ENCODE measurements around the gene CBX4.

The CBX4 gene

DNA sequence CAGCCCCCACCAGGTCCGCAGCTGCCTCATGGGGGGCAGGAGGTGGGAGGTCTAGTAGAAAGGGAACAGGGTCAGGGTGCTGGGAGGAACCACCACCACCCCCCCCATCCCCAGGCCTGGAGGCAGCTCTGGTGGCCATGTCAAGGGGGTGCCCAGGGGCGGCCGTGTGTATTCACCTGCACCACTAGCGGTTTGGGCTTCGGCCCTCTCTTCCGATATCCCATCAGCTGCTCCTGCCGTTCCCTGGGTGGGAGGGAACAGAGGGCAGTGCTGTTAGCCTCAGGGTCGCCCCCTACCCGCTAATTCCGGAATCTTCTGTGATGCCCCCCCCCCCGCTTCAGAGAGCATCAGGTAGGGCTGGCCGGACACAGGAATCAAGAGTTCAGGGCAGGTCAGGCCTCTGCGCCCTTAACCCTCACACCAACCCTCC lies 3.8 kb downstream of the CBX4 start:
- no peak overlapping the region for H3K9ac ChIP-seq (ENCODE audit: low read length)
- H3K4me1 ChIP-seq (ENCODE audit: low read length) = peaks cover 9% of the 10 kb centered on the region; the same call in 1 of the 2 replicates
- no peak overlapping the region for H2AFZ ChIP-seq (ENCODE audit: low read length)
- TF ChIP-seq EZH2 (optimal IDR thresholded peaks at IDR 0.05; ENCODE audit: low read depth, low read length) (no peak), EZH2phosphoT487 (IDR thresholded peaks at IDR 0.05; ENCODE audit: low read length) (no peak)
- TF ChIP-seq, protein P1, sequence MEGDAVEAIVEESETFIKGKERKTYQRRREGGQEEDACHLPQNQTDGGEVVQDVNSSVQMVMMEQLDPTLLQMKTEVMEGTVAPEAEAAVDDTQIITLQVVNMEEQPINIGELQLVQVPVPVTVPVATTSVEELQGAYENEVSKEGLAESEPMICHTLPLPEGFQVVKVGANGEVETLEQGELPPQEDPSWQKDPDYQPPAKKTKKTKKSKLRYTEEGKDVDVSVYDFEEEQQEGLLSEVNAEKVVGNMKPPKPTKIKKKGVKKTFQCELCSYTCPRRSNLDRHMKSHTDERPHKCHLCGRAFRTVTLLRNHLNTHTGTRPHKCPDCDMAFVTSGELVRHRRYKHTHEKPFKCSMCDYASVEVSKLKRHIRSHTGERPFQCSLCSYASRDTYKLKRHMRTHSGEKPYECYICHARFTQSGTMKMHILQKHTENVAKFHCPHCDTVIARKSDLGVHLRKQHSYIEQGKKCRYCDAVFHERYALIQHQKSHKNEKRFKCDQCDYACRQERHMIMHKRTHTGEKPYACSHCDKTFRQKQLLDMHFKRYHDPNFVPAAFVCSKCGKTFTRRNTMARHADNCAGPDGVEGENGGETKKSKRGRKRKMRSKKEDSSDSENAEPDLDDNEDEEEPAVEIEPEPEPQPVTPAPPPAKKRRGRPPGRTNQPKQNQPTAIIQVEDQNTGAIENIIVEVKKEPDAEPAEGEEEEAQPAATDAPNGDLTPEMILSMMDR (IDR thresholded peaks at IDR 0.05; ENCODE audit: low read length) = no peak
- H3F3A ChIP-seq (ENCODE audit: insufficient read depth, low read length) = peaks cover 8% of the 10 kb centered on the region
- H4K20me1 ChIP-seq (ENCODE audit: insufficient read depth, low read length) = peaks cover 3% of the 10 kb centered on the region; the same call in 1 of the 2 replicates
- DNase-seq = no peak
- H3K4me3 ChIP-seq (ENCODE audit: low read length) = no peak overlapping the region
- no peak overlapping the region for H3K27ac ChIP-seq (ENCODE audit: low read length)
- H3K27me3 ChIP-seq (replicated peaks; ENCODE audit: insufficient read depth, low read length) = peaks cover 6% of the 10 kb centered on the region
- no peak overlapping the region for H3K4me2 ChIP-seq (ENCODE audit: low read depth, low read length)
- no peaks in the 10 kb centered on the region for H3K9me2 ChIP-seq (replicated peaks; ENCODE audit: insufficient read depth, low read length)
- H3K79me2 ChIP-seq (ENCODE audit: low read length) = peaks cover 18% of the 10 kb centered on the region
- H3K9me3 ChIP-seq (replicated peaks; ENCODE audit: insufficient read depth, low read length) = no peaks in the 10 kb centered on the region
- no peaks in the 10 kb centered on the region for H3K36me3 ChIP-seq (replicated peaks; ENCODE audit: insufficient read depth, low read length)

DNA sequence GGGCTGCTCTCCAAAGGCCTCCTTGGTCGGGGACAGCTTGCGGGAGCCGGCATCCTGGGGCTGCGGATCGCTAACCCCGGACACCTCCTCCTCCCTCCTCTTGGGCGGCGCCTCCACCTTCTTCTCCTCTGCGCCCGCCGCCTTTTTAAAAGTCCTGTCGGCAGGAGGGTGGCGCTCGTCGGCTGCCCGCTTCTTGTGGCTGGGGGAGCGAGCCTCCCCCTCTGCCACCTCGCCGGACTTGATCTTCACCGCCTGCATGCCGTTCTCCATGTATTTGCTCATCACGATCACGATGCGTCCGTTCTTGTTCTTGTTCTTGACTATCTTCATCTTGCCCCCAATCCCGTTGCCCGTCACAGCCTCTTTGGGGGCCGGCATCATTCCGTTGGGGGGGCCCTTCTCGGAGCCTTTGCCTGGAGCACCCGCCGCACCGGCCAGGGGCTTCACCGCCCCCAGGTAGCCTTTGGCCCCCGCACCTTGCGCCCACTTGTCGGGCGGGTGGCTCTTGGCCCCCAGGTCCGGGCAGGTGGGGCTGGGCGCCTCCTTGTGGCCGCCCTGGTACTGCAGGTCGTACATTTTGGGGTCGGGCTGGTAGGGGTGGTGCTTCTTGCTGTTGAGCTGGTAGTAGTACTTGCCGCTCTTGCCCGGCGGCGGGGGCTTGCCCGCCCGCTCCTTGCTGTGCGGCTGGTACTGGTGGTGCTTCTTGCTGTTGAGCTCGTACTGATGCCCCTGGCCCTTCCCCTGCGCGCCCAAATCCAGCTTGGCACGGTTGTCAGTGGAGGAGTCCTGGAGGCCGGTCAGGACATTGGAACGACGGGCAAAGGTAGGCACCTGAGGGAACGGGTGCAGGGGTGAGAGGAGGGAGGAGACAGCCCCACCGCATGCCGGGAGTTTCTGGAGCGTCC lies 4.4 kb downstream of the CBX4 start:
- no peaks in the 10 kb centered on the region for H4K20me1 ChIP-seq (ENCODE audit: insufficient read depth, low read length)
- peaks cover 8% of the 10 kb centered on the region for H3F3A ChIP-seq (ENCODE audit: insufficient read depth, low read length)
- H3K27me3 ChIP-seq (replicated peaks; ENCODE audit: insufficient read depth, low read length) = peaks cover 5% of the 10 kb centered on the region
- peaks cover 18% of the 10 kb centered on the region for H3K79me2 ChIP-seq (ENCODE audit: low read length)
- H3K4me3 ChIP-seq (ENCODE audit: low read length) = no peak overlapping the region
- no peak overlapping the region for H2AFZ ChIP-seq (ENCODE audit: low read length)
- H3K9me3 ChIP-seq (replicated peaks; ENCODE audit: insufficient read depth, low read length) = no peaks in the 10 kb centered on the region
- H3K4me1 ChIP-seq (ENCODE audit: low read length) = peaks cover 9% of the 10 kb centered on the region; the same call in 1 of the 2 replicates
- H3K27ac ChIP-seq (ENCODE audit: low read length) = no peak overlapping the region
- H3K4me2 ChIP-seq (ENCODE audit: low read depth, low read length) = no peak overlapping the region
- TF ChIP-seq EZH2 (optimal IDR thresholded peaks at IDR 0.05; ENCODE audit: low read depth, low read length) = no peak
- TF ChIP-seq EZH2phosphoT487 (IDR thresholded peaks at IDR 0.05; ENCODE audit: low read length) = no peak
- TF ChIP-seq, protein P1 (IDR thresholded peaks at IDR 0.05; ENCODE audit: low read length) = peak; percentile 39
- no peak for DNase-seq
- H3K36me3 ChIP-seq (replicated peaks; ENCODE audit: insufficient read depth, low read length) = no peaks in the 10 kb centered on the region
- H3K9me2 ChIP-seq (replicated peaks; ENCODE audit: insufficient read depth, low read length) = no peaks in the 10 kb centered on the region
- no peak overlapping the region for H3K9ac ChIP-seq (ENCODE audit: low read length)

DNA sequence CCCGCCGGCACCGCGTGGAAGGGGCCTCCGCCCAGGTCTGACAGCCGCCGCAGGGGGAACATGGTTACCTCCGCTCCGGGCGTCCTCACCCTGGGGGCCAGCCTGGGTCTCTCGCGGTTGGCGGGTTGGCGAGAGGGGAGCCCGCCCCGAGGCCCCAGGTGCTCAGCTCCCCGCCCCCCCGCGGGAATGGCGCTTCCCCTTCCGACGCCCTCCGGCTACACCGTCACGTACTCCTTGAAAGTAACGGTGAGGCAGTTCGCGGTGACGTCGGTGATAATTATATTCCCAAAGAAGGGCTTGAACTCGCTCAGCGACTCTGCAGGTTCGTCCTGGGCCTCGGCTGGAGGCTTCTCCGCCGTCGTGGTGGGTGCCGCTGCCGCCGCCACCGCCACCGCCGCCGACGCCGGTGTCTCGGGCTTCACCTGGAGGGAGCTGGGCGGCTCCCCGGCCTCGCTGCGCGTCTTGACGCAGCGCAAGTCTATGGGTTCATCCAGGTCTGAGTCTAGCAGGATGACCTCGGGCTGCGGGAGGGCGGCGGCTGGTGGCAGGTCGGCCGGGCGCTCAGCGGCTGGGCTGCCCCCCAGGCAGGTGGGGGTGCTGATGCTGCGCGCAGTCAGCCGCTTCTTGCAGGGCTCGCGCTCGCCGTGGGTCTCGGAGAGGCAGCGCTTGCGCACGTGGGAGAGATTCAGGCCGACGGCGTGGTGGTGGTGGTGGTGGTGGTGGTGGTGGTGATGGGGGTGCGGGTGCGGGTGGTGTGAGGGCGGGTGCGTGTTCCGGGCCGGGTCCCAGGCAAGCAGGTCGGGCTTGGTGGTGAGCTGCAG lies 5.3 kb downstream of the CBX4 start:
- no peak overlapping the region for H2AFZ ChIP-seq (ENCODE audit: low read length)
- no peak overlapping the region for H3K27ac ChIP-seq (ENCODE audit: low read length)
- no peak for DNase-seq
- no peaks in the 10 kb centered on the region for H3K9me3 ChIP-seq (replicated peaks; ENCODE audit: insufficient read depth, low read length)
- H4K20me1 ChIP-seq (ENCODE audit: insufficient read depth, low read length) = no peaks in the 10 kb centered on the region
- peaks cover 12% of the 10 kb centered on the region; the same call in 1 of the 2 replicates for H3K27me3 ChIP-seq (replicated peaks; ENCODE audit: insufficient read depth, low read length)
- H3K9ac ChIP-seq (ENCODE audit: low read length) = no peak overlapping the region
- no peaks in the 10 kb centered on the region for H3K9me2 ChIP-seq (replicated peaks; ENCODE audit: insufficient read depth, low read length)
- H3K4me3 ChIP-seq (ENCODE audit: low read length) = no peak overlapping the region
- H3K36me3 ChIP-seq (replicated peaks; ENCODE audit: insufficient read depth, low read length) = no peaks in the 10 kb centered on the region
- H3K4me2 ChIP-seq (ENCODE audit: low read depth, low read length) = no peak overlapping the region
- peaks cover 8% of the 10 kb centered on the region for H3F3A ChIP-seq (ENCODE audit: insufficient read depth, low read length)
- H3K79me2 ChIP-seq (ENCODE audit: low read length) = peaks cover 18% of the 10 kb centered on the region
- TF ChIP-seq EZH2 (optimal IDR thresholded peaks at IDR 0.05; ENCODE audit: low read depth, low read length) (no peak), EZH2phosphoT487 (IDR thresholded peaks at IDR 0.05; ENCODE audit: low read length) (no peak)
- TF ChIP-seq, protein P1 (IDR thresholded peaks at IDR 0.05; ENCODE audit: low read length) = no peak
- peaks cover 9% of the 10 kb centered on the region; the same call in 1 of the 2 replicates for H3K4me1 ChIP-seq (ENCODE audit: low read length)
